Measurements from ENCODE around the gene PACSIN3. TPM values are rescaled to one million over a fixed set of nuclear protein-coding genes. Genes with fewer than 3 reads are reported as not detected.

Gene PACSIN3
- total RNA-seq, 1 donor from 2014 or later, result 5.9 TPM

Other genes with a start within 250 kb of the PACSIN3 start
- 17.4 and 17.8 TPM in 2 replicates for gene CSTPP1, start 249.7 kb downstream of the PACSIN3 start, total RNA-seq
- gene ARFGAP2, start 9.6 kb downstream of the PACSIN3 start, total RNA-seq, result 97.0 and 97.9 TPM in 2 replicates
- gene DDB2, start 28.5 kb upstream of the PACSIN3 start, total RNA-seq, result 135 and 139 TPM in 2 replicates
- gene ACP2, start 62.4 kb upstream of the PACSIN3 start, total RNA-seq, result 29.0 and 33.5 TPM in 2 replicates
- gene NR1H3, start 71.6 kb upstream of the PACSIN3 start, total RNA-seq, result 7.5 and 9.0 TPM in 2 replicates
- gene MADD, start 83.7 kb upstream of the PACSIN3 start, total RNA-seq, result 99.7 and 100 TPM in 2 replicates
- not detected in 2 replicates for gene MYBPC3, start 166.3 kb upstream of the PACSIN3 start, total RNA-seq
- not detected in 2 replicates for gene SPI1, start 192.1 kb upstream of the PACSIN3 start, total RNA-seq
- gene SLC39A13, start 222.2 kb upstream of the PACSIN3 start, total RNA-seq, result 20.2 and 20.6 TPM in 2 replicates
- gene PSMC3, start 240.0 kb upstream of the PACSIN3 start, total RNA-seq, result 176 and 181 TPM in 2 replicates